Measurements from ENCODE around the gene CCDC116.
"Not testable (repeated sequence)": the region's sequence is repeated elsewhere in the genome, so short reads cannot be mapped to it uniquely, and the experiment has no call there.

Gene CCDC116

GRCh38 chr22:21632237-21632895, at the start of gene CCDC116:
CCDC116 (plus strand) TSS chr22:21632760; CDS start chr22:21633182, 422 bp downstream.
- DNase-seq, result peak; percentile 73

GRCh38 chr22:21582801-21583740, 49.5 kb upstream of the CCDC116 start:
- DNase-seq, result no peak

- DNase-seq, result no peak
These were observed 47.2 kb upstream of the CCDC116 start for GRCh38 chr22:21585389-21585788.

GRCh38 chr22:21587803-21588611, 44.6 kb upstream of the CCDC116 start:
- no peak for DNase-seq

GRCh38 chr22:21589396-21589795, 43.2 kb upstream of the CCDC116 start:
- DNase-seq, result no peak

GRCh38 chr22:21590809-21591641, 41.5 kb upstream of the CCDC116 start:
- DNase-seq, result no peak

GRCh38 chr22:21591695-21592094, 40.9 kb upstream of the CCDC116 start:
- DNase-seq, result no peak

- DNase-seq, result no peak
These were observed 40.1 kb upstream of the CCDC116 start for GRCh38 chr22:21592422-21592821.

GRCh38 chr22:21593406-21594232, 38.9 kb upstream of the CCDC116 start:
- no peak for DNase-seq

GRCh38 chr22:21594865-21595452, 37.6 kb upstream of the CCDC116 start:
- DNase-seq, result no peak

- not testable (repeated sequence) for DNase-seq
These were observed 36.0 kb upstream of the CCDC116 start for GRCh38 chr22:21596356-21597135.

- no peak for DNase-seq
These were observed 34.3 kb upstream of the CCDC116 start for GRCh38 chr22:21598302-21598701.

- DNase-seq, result no peak
These were observed 33.3 kb upstream of the CCDC116 start for GRCh38 chr22:21599053-21599893.

- no peak for DNase-seq
These were observed 30.0 kb upstream of the CCDC116 start for GRCh38 chr22:21602579-21602978.

GRCh38 chr22:21603973-21604372, 28.6 kb upstream of the CCDC116 start:
- DNase-seq, result no peak

- DNase-seq, result no peak
These were observed 26.5 kb upstream of the CCDC116 start for GRCh38 chr22:21605887-21606564.

- no peak for DNase-seq
These were observed 25.8 kb upstream of the CCDC116 start for GRCh38 chr22:21606775-21607174.

- DNase-seq, result not testable (repeated sequence)
These were observed 22.9 kb upstream of the CCDC116 start for GRCh38 chr22:21609556-21610157.

All from CD4-positive, alpha-beta T cell treated with Interleukin-4 for 4 hours (primary cell).